CD4-positive, alpha-beta T cell treated with Interleukin-2 at 100 ng/mL for 4 hours (primary cell): ENCODE results near the gene AOC1.

ENCODE experiments used
- DNase-seq: peaks from one replicate; pipeline ENCODE4 v3.0.0-alpha.2; 2020; ENCODE audit warnings: low spot score

Gene AOC1

GRCh38 chr7:150835019-150835418 lies 17.3 kb upstream of the AOC1 start:
- no peak for DNase-seq

- DNase-seq: no peak
These were observed 16.5 kb upstream of the AOC1 start for GRCh38 chr7:150835702-150836280.

DNA sequence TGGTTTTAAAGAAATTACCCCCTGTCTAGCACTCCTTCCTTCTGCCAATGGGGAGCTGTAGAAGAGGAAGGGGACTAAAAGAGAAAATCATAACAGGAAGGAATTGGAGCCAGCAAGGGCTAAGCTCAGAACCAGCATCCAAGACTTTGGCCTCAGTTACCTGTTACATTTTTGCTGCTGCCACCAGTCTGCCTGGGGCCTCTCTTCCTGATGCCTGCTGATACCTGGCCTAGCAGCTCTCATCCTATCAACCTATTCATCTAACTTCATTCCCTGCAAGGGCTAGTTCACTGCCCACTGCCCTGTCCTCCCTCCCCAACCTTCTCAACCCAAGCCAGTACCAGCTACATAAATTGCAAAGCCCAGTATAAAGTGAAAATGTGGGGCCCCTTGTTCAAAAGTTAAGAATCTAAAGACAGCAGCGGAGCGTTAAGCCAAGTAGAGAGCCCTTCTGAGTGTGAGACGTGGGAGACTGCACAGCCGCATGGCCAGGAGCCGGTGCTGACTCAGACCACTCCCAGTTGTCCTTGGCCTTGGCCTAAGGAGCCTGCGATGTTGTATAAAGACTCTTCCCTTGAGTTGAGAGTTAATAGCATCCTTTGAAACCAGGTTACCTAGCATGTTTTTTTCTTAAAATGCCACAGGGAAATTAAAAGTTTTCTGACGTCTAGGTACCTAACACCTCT lies 13.2 kb upstream of the AOC1 start:
- no peak for DNase-seq

DNA sequence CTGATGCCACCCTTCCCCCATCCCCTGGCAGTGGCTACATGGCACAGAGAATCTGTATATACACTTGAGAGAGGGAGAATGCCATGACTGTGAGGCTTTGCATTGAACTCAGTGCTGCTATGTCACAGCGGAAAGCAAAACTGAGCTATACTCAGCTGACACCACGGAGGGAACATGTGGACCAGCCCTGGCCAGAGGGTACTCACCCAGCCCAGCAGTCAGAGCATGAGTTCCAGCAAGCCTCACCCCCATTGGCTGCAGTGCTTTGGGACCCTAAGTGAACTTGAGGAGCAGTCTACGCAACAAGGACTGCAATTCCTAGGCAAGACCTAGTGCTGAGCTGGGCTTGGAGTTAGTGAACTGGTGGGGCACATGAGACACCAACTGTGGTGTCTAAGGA lies 10.3 kb upstream of the AOC1 start:
- DNase-seq: no peak

DNA sequence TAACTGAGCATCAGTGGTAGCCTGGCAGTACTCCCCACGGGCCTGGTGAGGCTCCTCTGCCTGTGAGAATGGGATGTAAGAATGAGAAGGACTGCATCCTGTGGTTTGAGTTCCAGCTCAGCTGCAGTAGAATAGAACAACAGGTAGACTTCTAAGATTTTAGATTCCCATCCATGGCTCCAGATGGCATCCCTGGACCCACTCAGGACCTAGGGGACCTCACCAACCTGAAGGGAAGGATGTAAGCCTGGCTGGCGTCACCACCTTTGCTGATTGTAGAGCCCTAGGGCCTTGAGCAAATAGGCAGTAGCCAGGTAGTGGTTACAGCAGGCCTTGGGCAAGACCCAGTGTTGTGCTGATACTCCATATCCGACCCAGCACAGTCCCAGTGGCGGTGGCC lies 9.6 kb upstream of the AOC1 start:
- DNase-seq: no peak

DNA sequence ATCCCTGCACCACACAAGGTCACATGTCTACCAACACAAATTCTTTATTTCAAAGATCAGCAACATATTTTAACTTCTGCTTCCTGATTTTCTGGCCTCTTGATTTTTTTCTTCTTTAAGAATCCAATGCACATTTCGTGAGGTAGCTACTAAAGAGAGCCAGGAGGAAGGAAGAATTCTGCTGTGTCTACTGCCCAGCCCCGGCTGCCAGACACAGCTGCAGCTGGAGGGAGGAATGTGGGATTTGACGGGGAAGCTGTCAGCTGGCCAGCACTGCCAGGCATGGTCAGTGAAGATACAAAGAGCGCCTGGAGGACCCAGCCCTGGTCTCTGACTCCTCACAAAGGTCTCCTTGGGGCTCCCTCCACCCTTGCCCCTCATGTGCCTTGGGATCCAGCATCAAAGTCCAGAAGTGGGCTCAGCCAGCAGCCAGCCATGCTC lies 6.9 kb upstream of the AOC1 start:
- no peak for DNase-seq

DNA sequence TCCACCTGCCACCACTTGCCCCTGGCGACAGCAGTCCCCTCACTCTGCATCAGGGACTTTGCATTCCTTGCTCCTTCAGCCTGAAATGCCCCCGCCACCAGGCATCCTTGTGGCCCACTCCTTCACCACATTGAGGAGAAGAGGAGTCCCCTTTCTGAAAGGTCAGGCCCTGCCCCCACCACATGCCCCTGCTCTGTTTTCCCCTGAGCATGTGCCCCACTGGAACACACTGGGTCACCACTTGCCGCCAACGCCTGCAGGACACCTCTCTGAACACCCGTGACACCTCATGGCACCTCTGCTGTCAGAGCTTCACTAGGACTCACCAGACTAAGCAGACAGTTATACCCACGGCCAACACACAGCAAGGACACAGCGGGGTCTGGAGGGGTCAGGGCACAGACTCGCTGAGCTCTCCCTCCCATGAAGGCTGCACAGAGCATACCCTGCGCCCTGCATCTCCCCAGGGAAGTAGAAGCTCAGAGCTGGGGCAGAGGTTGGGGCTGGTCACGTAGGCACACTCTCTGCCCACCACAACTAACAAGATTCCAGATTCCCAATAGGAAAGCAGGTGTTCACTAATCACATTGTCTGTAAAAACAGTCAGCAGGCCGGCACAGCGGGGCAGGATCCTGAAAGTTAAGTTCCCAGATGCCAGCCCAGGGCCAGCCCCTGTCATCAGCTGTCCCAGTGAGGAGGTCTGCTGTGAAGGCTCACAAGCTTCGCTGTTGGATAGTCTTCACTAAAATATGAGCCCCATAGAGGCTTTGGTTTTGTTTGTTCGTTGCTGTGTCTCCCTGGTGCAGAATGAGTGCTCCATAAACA lies 5.8 kb upstream of the AOC1 start:
- no peak for DNase-seq

DNA sequence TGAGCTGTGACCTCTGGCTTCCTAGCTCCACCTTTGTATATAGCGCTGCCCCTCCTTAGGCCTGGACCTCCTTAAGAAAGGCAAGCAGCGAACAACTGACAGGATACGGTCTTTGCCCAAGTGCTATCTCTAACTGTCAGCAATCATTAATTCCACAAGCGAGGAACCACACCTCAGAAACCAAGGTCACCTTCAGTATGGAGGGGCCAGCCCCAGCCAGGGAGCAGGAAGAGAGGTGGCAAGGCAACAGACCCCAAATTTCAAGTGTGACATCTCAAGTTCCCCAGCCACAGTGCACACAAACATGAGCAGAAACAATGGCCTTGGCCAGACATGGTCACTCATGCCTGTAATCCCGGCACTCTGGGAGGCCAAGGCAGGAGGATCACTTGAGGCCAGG lies 4.8 kb upstream of the AOC1 start:
- DNase-seq: no peak

GRCh38 chr7:150848111-150848510 lies 4.2 kb upstream of the AOC1 start:
- DNase-seq: no peak

DNA sequence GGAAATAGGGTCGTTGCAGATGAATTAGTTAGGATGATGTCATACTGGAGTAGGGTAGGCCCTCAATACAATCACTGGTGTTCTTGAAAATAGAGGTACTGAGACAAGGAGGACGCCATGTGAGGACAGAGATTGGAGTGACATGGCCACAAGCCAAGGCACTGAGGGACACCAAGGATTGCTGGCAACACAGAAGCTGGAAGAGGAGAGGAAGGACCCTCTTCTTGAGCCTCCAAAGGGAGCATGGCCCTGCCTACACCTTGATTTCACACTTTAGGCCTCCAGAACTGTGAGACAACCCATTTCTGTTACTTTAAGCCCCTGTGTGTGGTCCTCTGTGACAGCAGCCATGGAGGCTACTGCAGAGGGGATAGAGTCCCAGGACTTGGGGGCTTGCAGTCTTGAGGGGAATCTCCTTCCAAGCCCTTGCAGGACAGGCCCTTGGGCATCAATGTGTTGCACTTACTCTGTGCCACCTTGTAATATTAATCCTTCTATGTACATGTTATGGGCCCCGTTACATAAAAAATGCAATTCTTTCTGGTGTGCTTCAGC lies 3.7 kb upstream of the AOC1 start:
- no peak for DNase-seq

- DNase-seq: no peak
These were observed 3.0 kb upstream of the AOC1 start for GRCh38 chr7:150849204-150849775.

DNA sequence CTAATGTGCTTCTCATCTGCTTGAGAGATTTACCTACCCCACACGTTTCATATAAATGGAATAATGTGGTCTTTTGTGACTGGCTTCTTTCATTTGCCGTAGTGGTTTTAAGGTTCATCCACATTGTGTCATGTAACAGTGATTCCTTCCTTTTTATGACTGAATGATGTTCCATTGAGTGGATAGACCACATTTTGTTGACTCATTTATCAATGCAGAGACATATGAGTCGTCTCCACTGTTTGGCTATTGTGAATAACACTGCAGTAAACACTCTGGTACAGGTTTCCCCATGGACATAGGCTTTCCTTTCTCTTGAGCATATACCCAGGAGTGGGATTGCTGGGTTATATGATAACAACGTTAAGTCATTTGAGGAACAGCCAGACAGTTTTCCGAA lies 2.0 kb upstream of the AOC1 start:
- DNase-seq: no peak

GRCh38 chr7:150851492-150852370 lies 586 bp upstream of the AOC1 start:
- DNase-seq: no peak

DNA sequence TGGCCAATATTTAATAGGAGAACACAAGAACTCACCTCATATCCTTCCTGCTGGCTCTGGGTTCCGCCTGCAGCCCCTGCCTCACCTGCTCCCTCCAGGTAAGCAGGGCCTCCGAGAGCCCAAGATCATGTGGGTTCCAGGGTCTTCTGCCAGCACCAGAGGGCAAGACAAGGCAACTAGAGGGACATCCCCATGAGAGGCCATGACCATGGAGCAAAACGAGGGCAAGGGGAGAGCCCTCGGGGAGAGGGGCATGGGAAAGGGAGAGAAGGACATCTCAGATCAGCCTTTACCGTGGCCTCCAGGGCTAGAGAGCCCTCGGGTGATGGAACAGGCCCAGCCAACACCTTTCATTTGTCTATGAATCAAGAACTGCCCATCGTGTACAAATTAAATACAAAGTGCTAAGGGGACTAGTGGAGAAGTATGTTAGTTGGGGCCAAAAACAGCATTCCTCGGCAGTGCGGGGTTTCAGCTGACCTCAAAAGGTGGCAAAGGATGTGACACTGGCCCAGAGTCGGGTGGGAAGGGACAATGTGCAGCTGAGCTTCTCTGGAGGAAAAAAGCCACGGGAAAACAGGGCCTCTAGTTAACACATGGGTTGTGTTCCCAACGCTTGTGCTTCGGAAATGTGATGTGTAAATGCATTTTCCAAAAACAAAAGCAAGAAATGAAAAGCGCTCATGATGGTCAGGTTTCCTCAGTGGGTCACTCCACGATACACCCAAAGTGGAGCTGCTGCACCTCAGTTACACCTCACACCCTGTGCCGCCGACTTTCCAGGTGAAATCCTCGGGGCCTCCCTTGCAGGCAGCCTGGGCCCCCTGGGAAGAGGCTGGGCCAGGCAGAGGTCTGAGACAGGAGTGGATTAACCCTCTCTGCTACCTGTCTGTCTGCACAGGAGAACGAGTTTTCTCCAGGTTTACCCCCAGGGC lies 2.0 kb downstream of the AOC1 start:
- no peak for DNase-seq

DNA sequence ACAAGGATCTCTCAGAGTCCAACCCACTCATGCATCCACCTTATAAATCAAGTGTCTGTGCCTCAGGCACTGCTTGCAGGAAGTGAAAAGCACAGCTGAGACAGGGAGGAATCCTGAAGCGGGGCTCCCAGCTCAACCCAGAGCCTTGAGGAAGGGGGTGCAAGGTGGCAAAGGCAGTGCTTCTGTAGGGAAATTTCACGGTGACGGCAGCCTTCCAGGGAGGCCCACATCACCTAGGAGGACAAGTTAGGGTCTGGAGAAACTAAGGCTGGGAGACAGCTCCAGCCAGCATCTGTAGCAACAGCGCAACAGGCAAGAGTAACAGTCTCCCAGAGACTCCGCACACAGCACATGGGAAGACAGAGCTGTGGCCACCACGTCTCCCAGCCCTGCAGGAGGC lies 2.7 kb downstream of the AOC1 start:
- no peak for DNase-seq

GRCh38 chr7:150855476-150856302 lies 3.4 kb downstream of the AOC1 start:
- no peak for DNase-seq

DNA sequence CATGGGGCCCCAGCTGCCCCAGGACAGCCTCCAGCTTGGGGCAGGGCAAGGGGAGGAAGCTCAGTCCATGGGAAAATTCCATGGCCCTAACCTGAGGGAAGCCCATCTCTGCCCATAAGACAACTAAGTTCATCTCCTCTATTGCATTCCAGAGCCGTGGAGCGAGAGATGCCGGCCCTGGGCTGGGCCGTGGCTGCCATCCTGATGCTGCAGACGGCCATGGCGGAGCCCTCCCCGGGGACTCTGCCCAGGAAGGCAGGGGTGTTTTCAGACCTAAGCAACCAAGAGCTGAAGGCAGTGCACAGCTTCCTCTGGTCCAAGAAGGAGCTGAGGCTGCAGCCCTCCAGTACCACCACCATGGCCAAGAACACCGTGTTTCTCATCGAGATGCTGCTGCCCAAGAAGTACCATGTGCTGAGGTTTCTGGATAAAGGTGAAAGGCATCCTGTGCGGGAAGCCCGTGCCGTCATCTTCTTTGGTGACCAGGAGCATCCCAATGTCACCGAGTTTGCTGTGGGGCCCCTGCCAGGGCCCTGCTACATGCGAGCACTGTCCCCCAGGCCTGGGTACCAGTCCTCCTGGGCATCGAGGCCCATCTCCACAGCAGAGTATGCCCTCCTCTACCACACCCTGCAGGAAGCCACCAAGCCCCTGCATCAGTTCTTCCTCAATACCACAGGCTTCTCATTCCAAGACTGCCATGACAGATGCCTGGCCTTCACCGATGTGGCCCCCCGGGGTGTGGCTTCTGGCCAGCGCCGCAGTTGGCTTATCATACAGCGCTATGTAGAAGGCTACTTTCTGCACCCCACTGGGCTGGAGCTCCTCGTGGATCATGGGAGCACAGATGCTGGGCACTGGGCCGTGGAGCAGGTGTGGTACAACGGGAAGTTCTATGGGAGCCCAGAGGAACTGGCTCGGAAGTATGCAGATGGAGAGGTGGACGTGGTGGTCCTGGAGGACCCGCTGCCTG lies 4.3 kb downstream of the AOC1 start:
- no peak for DNase-seq

- DNase-seq: no peak
These were observed 5.1 kb downstream of the AOC1 start for GRCh38 chr7:150857276-150858055.
